DMS153 treated with DMSO at 0.1 percent for 48 hours (cell line): ENCODE results near the gene ATXN7L3.
"Not testable (repeated sequence)": the region's sequence is repeated elsewhere in the genome, so short reads cannot be mapped to it uniquely, and the experiment has no call there.

Source experiments
- DNase-seq: peaks from one replicate; lab custom pipeline; 2025; ENCODE audit not compliant: unreplicated experiment; lab: John Stamatoyannopoulos, UW

ATXN7L3 gene

GRCh38 chr17:44199553-44200477, at the start of gene ATXN7L3:
Gene ATXN7L3, minus strand, starts transcription at chr17:44199884. Its CDS starts 1,814 bp downstream, at chr17:44198070.
- peak; percentile 88 for DNase-seq

GRCh38 chr17:44247876-44248736, 48.4 kb upstream of the ATXN7L3 start:
- no peak for DNase-seq

GRCh38 chr17:44247440-44247841, 47.8 kb upstream of the ATXN7L3 start:
- no peak for DNase-seq

GRCh38 chr17:44241106-44241624, 41.5 kb upstream of the ATXN7L3 start:
- DNase-seq: no peak

- DNase-seq: not testable (repeated sequence)
These were observed 38.2 kb upstream of the ATXN7L3 start for GRCh38 chr17:44237886-44238285.

GRCh38 chr17:44236444-44236991, 36.8 kb upstream of the ATXN7L3 start:
- no peak for DNase-seq

- no peak for DNase-seq
These were observed 35.9 kb upstream of the ATXN7L3 start for GRCh38 chr17:44235583-44235936.

GRCh38 chr17:44233582-44233981, 33.9 kb upstream of the ATXN7L3 start:
- no peak for DNase-seq

- no peak for DNase-seq
These were observed 32.4 kb upstream of the ATXN7L3 start for GRCh38 chr17:44232061-44232460.

GRCh38 chr17:44230140-44230539, 30.5 kb upstream of the ATXN7L3 start:
- DNase-seq: no peak

GRCh38 chr17:44229090-44229489, 29.4 kb upstream of the ATXN7L3 start:
- DNase-seq: no peak

- no peak for DNase-seq
These were observed 23.9 kb upstream of the ATXN7L3 start for GRCh38 chr17:44223541-44224071.

- DNase-seq: peak; percentile 47
These were observed 22.6 kb upstream of the ATXN7L3 start for GRCh38 chr17:44222112-44222869.

GRCh38 chr17:44221862-44222111, 22.1 kb upstream of the ATXN7L3 start:
- DNase-seq: no peak

GRCh38 chr17:44221084-44221861, 21.6 kb upstream of the ATXN7L3 start:
- DNase-seq: peak; percentile 46

GRCh38 chr17:44220213-44221083, 20.8 kb upstream of the ATXN7L3 start:
- peak; percentile 27 for DNase-seq

- DNase-seq: peak; percentile 49
These were observed 20.0 kb upstream of the ATXN7L3 start, which contains the start of gene UBTF for GRCh38 chr17:44219616-44220212. Gene UBTF, minus strand, starts transcription at chr17:44219675. Its CDS starts 1,446 bp downstream, at chr17:44218229.

- DNase-seq: peak; percentile 29
These were observed 19.5 kb upstream of the ATXN7L3 start for GRCh38 chr17:44219108-44219615.
